ENCODE measurements around the gene GIMAP2. TPM values are rescaled to one million over a fixed set of nuclear protein-coding genes. Genes with fewer than 3 reads are reported as not detected.

GIMAP2 gene
- total and polyA plus RNA-seq, 9 of the 15 experiments (the other 6 are each of a cell fraction or from before 2014, with no cell fraction given) = 0.37 to 1.8 (median 1.2) TPM

DNA sequence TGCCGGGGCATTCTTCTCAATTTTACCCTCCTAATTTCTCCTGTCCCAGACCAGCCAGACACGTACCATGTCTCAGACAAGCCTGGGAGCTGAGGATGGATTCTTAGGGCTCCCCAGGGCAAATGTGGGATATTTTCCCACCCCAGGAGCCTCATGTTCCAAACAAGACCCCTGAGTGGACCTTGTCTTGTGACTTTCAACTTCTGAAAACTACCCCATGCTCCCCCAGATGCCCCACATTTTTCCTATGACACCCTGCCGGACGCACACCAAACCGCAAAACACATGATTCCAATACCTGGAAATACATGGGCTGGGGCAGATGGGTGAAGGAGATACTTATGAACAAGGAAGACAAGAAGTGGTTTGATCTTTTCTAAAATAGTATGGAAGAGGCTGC is 52.6 kb downstream of the GIMAP2 start:
- in situ Hi-C loops (cut with MboI) (no loop called here), intact Hi-C loops (cut with micrococcal nuclease) (no loop called here)
- Histone ChIP-seq H2AFZ (ENCODE audit: low read depth, low read length) (no peak overlapping the region), H3K79me2 (ENCODE audit: control insufficient read depth, insufficient read depth, low read length) (no peaks in the 10 kb centered on the region), H3K4me3 (no peak overlapping the region), H3K36me3 (ENCODE audit: control insufficient read depth, insufficient read depth, low read length) (no peaks in the 10 kb centered on the region), H3K27me3 (ENCODE audit: control insufficient read depth in 2 of 2, insufficient read depth in 2 of 2, low read length in 2 of 2) (peaks cover 2 to 34% of the 10 kb centered on the region in 2 experiments; a peak in 2 of 5 replicates), H3K4me2 (ENCODE audit: insufficient read depth, low read length) (no peak overlapping the region), H3K4me1 (replicated peaks in 1 of 2; ENCODE audit: control insufficient read depth in 2 of 2, insufficient read depth in 2 of 2, low read length in 2 of 2) (no peaks in the 10 kb centered on the region; a peak in 1 of 5 replicates), H4K20me1 (replicated peaks; ENCODE audit: control insufficient read depth, insufficient read depth, low read length) (no peaks in the 10 kb centered on the region), H3K9me1 (ENCODE audit: control insufficient read depth, insufficient read depth, low read length) (no peaks in the 10 kb centered on the region), H3K9me3 (replicated peaks; ENCODE audit: control insufficient read depth, insufficient read depth, low read depth, low read length) (no peaks in the 10 kb centered on the region), H3K9ac (ENCODE audit: insufficient read depth in 1 of 2, low read depth in 2 of 2, low read length in 2 of 2) (no peak overlapping the region), H3K27ac (ENCODE audit: extremely low read depth, low read depth, low read length) (no peak overlapping the region)
- no peak for ATAC-seq
- BruUV-seq (replicated peaks) = no TSS peak
- POLR2A ChIA-PET = no interaction called here
- TF ChIP-seq TAL1 (IDR thresholded peaks at IDR 0.05) (no peak), GTF2F1 (IDR thresholded peaks at IDR 0.05; ENCODE audit: low read depth, low read length) (no peak), FOSL1 (tag; conservative IDR thresholded peaks at IDR 0.05) (no peak), POLR2B (IDR thresholded peaks at IDR 0.05; ENCODE audit: low read depth, partially characterized antibody) (no peak), IFI16 (CRISPR knock-in tag; IDR thresholded peaks at IDR 0.05) (no peak), CBX5 (IDR thresholded peaks at IDR 0.05; ENCODE audit: borderline replicate concordance, low read depth) (no peak), ZNF830 (CRISPR knock-in tag; IDR thresholded peaks at IDR 0.05) (no peak), CEBPB (tag; IDR thresholded peaks at IDR 0.05) (no peak), RHOXF2B (CRISPR knock-in tag; conservative IDR thresholded peaks at IDR 0.05) (no peak), SMARCE1 (IDR thresholded peaks at IDR 0.05) (no peak), ZNF431 (CRISPR knock-in tag; IDR thresholded peaks at IDR 0.05) (no peak), MCM7 (IDR thresholded peaks at IDR 0.05) (no peak), HMG20B (CRISPR knock-in tag; IDR thresholded peaks at IDR 0.05) (no peak)
- TF ChIP-seq, protein P1, sequence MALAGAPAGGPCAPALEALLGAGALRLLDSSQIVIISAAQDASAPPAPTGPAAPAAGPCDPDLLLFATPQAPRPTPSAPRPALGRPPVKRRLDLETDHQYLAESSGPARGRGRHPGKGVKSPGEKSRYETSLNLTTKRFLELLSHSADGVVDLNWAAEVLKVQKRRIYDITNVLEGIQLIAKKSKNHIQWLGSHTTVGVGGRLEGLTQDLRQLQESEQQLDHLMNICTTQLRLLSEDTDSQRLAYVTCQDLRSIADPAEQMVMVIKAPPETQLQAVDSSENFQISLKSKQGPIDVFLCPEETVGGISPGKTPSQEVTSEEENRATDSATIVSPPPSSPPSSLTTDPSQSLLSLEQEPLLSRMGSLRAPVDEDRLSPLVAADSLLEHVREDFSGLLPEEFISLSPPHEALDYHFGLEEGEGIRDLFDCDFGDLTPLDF (CRISPR knock-in tag; IDR thresholded peaks at IDR 0.05) = no peak
- TF ChIP-seq, protein P2, sequence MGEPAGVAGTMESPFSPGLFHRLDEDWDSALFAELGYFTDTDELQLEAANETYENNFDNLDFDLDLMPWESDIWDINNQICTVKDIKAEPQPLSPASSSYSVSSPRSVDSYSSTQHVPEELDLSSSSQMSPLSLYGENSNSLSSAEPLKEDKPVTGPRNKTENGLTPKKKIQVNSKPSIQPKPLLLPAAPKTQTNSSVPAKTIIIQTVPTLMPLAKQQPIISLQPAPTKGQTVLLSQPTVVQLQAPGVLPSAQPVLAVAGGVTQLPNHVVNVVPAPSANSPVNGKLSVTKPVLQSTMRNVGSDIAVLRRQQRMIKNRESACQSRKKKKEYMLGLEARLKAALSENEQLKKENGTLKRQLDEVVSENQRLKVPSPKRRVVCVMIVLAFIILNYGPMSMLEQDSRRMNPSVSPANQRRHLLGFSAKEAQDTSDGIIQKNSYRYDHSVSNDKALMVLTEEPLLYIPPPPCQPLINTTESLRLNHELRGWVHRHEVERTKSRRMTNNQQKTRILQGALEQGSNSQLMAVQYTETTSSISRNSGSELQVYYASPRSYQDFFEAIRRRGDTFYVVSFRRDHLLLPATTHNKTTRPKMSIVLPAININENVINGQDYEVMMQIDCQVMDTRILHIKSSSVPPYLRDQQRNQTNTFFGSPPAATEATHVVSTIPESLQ (CRISPR knock-in tag; IDR thresholded peaks at IDR 0.05) = no peak
- TF ChIP-seq, protein P3, sequence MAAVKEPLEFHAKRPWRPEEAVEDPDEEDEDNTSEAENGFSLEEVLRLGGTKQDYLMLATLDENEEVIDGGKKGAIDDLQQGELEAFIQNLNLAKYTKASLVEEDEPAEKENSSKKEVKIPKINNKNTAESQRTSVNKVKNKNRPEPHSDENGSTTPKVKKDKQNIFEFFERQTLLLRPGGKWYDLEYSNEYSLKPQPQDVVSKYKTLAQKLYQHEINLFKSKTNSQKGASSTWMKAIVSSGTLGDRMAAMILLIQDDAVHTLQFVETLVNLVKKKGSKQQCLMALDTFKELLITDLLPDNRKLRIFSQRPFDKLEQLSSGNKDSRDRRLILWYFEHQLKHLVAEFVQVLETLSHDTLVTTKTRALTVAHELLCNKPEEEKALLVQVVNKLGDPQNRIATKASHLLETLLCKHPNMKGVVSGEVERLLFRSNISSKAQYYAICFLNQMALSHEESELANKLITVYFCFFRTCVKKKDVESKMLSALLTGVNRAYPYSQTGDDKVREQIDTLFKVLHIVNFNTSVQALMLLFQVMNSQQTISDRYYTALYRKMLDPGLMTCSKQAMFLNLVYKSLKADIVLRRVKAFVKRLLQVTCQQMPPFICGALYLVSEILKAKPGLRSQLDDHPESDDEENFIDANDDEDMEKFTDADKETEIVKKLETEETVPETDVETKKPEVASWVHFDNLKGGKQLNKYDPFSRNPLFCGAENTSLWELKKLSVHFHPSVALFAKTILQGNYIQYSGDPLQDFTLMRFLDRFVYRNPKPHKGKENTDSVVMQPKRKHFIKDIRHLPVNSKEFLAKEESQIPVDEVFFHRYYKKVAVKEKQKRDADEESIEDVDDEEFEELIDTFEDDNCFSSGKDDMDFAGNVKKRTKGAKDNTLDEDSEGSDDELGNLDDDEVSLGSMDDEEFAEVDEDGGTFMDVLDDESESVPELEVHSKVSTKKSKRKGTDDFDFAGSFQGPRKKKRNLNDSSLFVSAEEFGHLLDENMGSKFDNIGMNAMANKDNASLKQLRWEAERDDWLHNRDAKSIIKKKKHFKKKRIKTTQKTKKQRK (IDR thresholded peaks at IDR 0.05; ENCODE audit: borderline replicate concordance, low read depth, low read length) = no peak
- no peak for DNase-seq (ENCODE audit: extremely low read depth in 1 of 4, low spot score in 3 of 4)
- no peak for FAIRE-seq
- 2% methylated on average over 5 of the region's 5 CpGs for WGBS (ENCODE audit: insufficient coverage, low coverage, missing lambda C conversion rate)
- CTCF ChIA-PET (ENCODE audit: low intra/inter-chr PET ratio) = interaction anchor here (1.7 kb wide), 1 partner anchor 250 kb away, joined by 4 read pairs; no protein-coding TSS in a partner anchor

All from K562 (cell line).